Body of pancreas (tissue), 4 donors: ENCODE measurements around the gene TLR1.

Experiments used
- POLR2A ChIP-seq, 3 donors: fragments of 450-650 bp; IDR thresholded peaks; one replicate each; pipeline ENCODE4 v1.6.1; 2016; ENCODE audit warnings: antibody characterized with exemption in 3 of 3, mild to moderate bottlenecking in 2 of 3
- TF ChIP-seq, protein P1 (sequence below), 7 experiments: fragments of 450-650 bp in 4 of 7; fragments of 200-600 bp in 3 of 7; sonication (generic) in 3 of 7; IDR thresholded peaks; one replicate each; pipeline ENCODE4 v1.5.1; 2016 to 2019; ENCODE audit warnings: antibody characterized with exemption in 7 of 7

DNA sequence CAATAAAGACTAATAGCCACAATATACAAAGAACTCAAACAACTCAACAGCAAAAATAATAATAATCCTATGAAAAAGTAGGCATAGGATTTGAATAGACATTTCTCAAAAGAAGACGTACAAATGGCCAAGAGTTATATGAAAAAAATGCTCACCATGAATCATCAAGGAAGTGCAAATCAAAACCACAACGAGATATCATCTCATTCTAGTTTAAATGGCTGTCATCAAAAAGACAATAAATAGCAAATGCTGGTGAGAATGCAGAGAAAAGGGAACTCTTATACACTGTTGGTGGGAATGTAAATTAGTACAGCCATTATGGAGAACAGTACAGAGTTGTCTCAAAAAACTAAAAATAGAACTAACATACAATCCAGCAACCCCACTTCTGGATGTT, 33.3 kb upstream of the TLR1 start:
- TF ChIP-seq, protein P1, sequence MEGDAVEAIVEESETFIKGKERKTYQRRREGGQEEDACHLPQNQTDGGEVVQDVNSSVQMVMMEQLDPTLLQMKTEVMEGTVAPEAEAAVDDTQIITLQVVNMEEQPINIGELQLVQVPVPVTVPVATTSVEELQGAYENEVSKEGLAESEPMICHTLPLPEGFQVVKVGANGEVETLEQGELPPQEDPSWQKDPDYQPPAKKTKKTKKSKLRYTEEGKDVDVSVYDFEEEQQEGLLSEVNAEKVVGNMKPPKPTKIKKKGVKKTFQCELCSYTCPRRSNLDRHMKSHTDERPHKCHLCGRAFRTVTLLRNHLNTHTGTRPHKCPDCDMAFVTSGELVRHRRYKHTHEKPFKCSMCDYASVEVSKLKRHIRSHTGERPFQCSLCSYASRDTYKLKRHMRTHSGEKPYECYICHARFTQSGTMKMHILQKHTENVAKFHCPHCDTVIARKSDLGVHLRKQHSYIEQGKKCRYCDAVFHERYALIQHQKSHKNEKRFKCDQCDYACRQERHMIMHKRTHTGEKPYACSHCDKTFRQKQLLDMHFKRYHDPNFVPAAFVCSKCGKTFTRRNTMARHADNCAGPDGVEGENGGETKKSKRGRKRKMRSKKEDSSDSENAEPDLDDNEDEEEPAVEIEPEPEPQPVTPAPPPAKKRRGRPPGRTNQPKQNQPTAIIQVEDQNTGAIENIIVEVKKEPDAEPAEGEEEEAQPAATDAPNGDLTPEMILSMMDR (IDR thresholded peaks at IDR 0.05) = no peak
- no peak for TF ChIP-seq POLR2A (IDR thresholded peaks at IDR 0.05)
